NCI-H1436 treated with DMSO at 0.1 percent for 48 hours (cell line): ENCODE data around the gene RBM39.
"Not testable (repeated sequence)": the region's sequence is repeated elsewhere in the genome, so short reads cannot be mapped to it uniquely, and the experiment has no call there.

Experiments
- DNase-seq: peaks from one replicate; lab custom pipeline; 2025; lab: John Stamatoyannopoulos, UW

Gene RBM39

DNA sequence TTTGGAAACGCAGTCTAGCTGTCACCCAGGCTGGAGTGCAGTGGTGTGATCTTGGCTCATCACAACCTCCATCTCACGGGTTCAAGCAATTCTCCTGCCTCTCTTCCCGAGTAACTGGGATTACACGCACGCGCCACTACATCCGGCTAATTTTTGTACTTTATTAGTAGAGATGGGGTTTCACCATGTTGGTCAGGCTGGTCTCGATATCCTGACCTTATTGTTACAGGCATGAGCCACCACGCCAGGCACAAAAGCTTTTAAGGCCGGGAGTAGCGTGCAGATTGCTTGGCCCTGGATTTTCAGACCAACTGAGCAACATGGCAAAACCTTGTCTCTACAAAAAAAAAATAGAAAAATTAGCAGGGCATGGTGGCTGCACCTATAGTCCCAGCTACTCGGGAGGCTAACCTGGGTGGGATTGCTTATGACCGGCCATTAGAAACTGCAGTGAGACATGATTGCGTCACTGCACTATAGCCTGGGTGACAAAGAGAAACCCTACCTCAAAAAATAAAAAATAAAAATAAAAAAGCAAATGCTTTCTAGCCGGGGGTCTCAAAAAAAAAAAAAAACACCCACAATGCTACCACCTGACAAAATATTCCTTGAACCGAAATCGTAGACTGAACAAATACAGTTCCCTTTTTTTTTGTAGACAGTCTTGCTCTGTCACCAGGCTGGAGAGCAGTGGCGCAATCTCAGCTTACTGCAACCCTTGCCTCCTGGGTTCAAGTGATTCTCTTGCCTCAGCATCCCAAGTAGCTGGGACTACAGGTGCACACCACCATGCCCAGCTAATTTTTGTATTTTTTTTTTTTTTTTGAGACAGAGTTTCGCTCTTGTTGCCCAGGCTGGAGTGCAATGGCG is 15.0 kb downstream of the RBM39 start:
- no peak for DNase-seq

GRCh38 chr20:35724321-35725230 is 17.5 kb downstream of the RBM39 start:
- no peak for DNase-seq

DNA sequence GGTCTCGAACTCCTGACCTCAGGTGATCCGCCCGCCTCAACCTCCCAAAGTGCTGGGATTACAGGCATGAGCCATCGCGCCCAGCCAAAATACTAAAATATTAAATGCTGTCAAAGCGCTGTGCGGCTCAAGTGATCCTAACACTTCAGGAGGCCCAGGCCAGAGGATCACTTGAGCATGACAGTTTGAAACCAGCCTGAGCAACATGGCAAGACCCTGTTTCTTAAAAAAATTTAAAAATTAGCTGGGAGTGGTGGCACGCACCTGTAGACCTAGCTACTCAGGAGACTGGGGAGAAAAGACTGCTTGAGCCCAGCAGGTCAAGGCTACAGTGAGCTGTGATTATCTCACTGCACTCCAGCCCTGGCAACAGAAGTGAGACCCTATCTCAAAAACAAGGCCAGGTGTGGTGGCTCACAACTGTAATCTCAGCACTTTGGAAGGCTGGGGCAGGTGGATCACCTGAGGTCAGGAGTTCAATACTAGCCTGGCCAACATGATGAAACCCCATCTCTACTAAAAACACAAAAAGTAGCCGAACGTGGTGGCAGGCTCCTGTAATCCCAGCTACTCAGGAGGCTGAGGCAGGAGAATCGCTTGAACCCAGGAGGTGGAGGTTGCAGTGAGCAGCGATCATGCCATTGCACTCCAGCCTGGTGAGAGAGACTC is 18.3 kb downstream of the RBM39 start:
- not testable (repeated sequence) for DNase-seq

DNA sequence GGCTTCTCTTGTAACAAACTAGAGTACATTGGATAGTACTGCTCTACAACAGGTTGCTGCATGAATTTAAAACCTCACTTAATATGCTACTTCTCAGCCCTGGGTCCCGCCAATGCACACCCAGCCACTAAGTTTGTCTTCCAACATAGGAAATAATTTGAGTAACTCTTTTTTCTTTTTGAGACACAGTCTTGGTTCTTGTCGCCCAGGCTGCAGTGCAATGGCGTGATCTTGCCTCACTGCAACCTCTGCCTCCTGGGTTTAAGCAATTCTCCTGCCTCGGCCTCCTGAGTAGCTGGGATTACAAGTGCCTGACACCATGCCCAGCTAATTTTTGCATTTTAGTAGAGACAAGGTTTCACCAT is 18.8 kb downstream of the RBM39 start:
- DNase-seq, result not testable (repeated sequence)

GRCh38 chr20:35721621-35722020 is 20.4 kb downstream of the RBM39 start:
- no peak for DNase-seq

- no peak for DNase-seq
These were observed 20.8 kb downstream of the RBM39 start for GRCh38 chr20:35721219-35721618.

- no peak for DNase-seq
These were observed 21.6 kb downstream of the RBM39 start for GRCh38 chr20:35720165-35721123.

DNA sequence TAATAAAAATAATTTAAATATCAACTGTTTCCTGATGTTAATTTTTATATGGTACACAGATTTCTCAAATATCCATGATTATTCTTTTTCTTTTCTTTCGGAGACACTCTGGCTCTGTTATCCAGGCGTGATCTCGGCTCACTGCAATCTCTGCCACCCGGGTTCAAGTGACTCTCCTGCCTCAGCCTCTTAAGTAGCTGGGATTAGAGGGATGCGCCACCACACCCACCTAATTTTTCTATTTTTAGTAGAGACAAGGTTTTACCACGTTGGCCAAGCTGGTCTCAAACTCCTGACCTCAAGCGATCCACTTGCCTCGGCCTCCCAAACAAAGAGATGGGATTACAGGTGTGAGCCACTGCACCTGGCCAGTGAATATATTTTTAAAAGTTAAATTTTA is 22.3 kb downstream of the RBM39 start:
- no peak for DNase-seq

- DNase-seq, result no peak
These were observed 23.0 kb downstream of the RBM39 start for GRCh38 chr20:35718972-35719635.

GRCh38 chr20:35718321-35718720 is 23.7 kb downstream of the RBM39 start:
- not testable (repeated sequence) for DNase-seq

- no peak for DNase-seq
These were observed 25.7 kb downstream of the RBM39 start for GRCh38 chr20:35716330-35716729.

DNA sequence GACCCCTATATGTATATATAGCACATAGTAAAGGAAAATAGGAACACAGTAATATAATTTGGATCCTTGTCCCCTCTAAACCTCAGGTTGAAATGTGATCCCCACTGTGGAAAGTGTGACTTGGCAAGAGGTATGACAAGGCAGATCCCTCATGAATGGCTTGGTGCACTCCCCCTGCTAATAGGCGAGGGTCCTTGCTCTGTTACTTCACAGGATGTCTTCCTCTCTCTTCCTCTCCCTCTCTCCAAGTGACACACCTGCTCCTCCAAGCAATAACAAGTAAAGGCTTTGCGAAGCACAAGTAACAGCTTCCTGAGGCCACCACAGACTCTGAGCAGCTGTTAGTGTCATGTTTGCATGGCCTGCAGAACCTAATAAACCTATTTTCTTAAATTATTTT is 26.4 kb downstream of the RBM39 start:
- DNase-seq, result no peak

DNA sequence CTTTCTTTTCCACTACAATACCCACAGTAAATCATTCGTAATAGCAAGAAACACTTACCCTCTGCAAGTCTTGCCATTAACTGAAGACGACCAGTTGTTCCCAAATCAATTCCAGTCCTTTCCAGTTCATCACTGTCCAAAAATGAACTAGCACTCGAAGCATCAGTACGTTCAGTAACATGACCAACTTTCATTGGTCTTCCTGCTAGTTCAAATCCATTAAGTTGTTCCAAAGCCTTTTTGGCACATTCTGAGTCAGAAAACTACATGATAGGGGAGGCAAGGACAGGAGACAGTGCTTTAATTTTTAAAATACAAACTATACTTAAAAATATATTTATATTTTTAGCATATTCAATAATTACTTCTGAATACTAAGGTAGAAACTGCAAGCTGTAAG is 27.9 kb downstream of the RBM39 start:
- no peak for DNase-seq

GRCh38 chr20:35713120-35713519 is 28.9 kb downstream of the RBM39 start:
- DNase-seq, result not testable (repeated sequence)

DNA sequence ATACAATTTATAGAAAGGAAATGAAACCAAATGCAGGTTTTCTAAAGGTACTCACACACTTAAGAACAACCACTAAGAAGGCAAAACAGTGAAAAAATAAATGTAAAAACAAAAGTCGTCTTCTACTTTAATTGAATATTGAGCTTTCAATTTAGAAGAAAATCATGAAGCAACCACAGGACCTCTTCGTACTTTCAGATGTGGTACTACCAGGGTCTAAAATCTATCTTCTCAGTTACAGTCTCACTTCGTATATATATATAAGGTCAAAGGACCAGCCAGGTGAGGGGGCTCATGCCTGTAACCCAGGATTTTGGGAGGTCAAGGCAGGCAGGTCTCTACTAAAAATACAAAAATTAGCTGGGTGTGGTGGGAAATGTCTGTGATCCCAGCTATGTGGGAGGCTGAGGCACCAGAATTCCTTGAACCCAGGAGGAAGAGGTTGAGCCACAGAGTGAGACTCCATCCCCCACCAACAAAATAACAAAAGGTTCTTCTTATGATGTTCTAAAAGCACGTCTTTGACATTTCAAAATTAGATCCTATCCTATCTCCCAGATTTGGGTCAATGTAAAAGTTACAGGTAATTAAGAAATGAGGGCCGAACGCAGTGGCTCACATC is 30.4 kb downstream of the RBM39 start:
- no peak for DNase-seq

DNA sequence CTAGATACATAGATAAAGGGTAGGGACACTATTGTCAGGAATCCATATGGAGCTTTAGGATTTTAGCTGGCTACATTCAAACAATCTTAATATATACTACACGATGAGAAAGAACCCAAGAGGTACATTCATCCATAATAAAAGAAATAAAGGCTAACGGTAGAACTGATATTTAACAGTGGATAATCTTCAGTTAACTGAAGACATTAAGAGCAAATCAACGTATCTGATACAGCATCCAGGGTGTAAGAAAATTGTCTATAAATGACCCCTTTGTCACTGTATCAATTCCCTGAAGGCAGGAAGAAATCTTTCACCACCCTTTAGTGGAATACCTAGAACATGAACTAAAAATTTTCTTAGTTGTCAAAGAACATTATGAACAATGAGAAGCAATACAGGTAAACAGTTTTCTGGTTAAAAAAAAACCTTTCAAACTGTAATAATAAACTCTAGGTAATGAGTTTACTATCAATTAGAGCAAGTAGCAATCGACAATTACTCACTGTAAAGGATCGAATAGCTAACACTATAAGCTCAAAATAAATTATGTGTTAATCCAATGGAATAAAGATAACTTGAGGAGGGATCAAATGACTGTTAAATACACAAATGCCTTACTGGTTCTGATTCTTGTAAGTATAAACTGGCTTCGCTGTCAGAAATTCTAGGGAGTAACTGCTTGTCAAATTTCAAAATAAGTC is 31.0 kb downstream of the RBM39 start:
- DNase-seq, result no peak

GRCh38 chr20:35710039-35710438 is 32.0 kb downstream of the RBM39 start:
- no peak for DNase-seq

GRCh38 chr20:35709259-35709658 is 32.8 kb downstream of the RBM39 start:
- no peak for DNase-seq

- no peak for DNase-seq
These were observed 33.6 kb downstream of the RBM39 start for GRCh38 chr20:35708502-35708901.
